ENCODE data around the gene PRPH.

DNA sequence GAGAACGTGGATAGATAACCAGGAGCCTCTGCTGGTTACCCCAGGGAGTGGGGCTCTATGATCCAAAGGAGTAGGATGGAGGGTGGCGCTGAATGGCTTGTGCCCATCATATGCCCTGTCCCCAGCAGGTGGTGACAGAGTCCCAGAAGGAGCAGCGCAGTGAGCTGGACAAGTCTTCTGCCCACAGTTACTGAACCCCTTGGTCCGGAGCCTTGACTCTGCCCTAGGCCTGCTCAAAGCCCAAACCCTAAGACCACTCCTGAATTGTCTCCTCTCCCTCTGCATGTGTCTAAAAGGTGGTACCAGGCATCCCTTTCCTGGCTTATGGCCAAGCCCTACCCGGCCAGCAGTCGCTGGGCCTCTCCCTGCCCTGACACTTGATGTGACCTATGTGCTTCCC lies 3.2 kb downstream of the PRPH start:
- TF ChIP-seq POLR2A (IDR thresholded peaks at IDR 0.05) = no peak
- TF ChIP-seq, protein P1, sequence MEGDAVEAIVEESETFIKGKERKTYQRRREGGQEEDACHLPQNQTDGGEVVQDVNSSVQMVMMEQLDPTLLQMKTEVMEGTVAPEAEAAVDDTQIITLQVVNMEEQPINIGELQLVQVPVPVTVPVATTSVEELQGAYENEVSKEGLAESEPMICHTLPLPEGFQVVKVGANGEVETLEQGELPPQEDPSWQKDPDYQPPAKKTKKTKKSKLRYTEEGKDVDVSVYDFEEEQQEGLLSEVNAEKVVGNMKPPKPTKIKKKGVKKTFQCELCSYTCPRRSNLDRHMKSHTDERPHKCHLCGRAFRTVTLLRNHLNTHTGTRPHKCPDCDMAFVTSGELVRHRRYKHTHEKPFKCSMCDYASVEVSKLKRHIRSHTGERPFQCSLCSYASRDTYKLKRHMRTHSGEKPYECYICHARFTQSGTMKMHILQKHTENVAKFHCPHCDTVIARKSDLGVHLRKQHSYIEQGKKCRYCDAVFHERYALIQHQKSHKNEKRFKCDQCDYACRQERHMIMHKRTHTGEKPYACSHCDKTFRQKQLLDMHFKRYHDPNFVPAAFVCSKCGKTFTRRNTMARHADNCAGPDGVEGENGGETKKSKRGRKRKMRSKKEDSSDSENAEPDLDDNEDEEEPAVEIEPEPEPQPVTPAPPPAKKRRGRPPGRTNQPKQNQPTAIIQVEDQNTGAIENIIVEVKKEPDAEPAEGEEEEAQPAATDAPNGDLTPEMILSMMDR (IDR thresholded peaks at IDR 0.05) = no peak

Measured in lower leg skin (tissue), 3 donors.